Left ventricle myocardium inferior (tissue), 1 donor: ENCODE data around the gene WDHD1. TPM values are rescaled to one million over a fixed set of nuclear protein-coding genes. Genes with fewer than 3 reads are reported as not detected.

Experiments
- DNase-seq: peaks from one replicate; pipeline ENCODE4 v3.0.0-alpha.2; 2020
- H3K27ac ChIP-seq: fragments of 200-600 bp; replicated peaks from 2 replicates; pipeline ENCODE4 v1.8.0; 2021
- H3K27me3 ChIP-seq: fragments of 200-600 bp; 2 replicates; pipeline ENCODE4 v1.8.0; 2021; ENCODE audit warnings: low read depth
- H3K36me3 ChIP-seq: fragments of 200-600 bp; 2 replicates; pipeline ENCODE4 v1.8.0; 2021
- H3K4me1 ChIP-seq: fragments of 200-600 bp; 2 replicates; pipeline ENCODE4 v1.8.0; 2021
- H3K4me3 ChIP-seq: fragments of 200-600 bp; 2 replicates; pipeline ENCODE4 v1.8.0; 2021; ENCODE audit warnings: mild to moderate bottlenecking, moderate library complexity
- H3K9me3 ChIP-seq: fragments of 200-600 bp; replicated peaks from 2 replicates; pipeline ENCODE4 v1.8.0; 2021
- CTCF ChIP-seq: fragments of 200-600 bp; IDR thresholded peaks from 2 replicates; pipeline ENCODE4 v1.8.0; 2021; ENCODE audit warnings: antibody characterized with exemption, mild to moderate bottlenecking, borderline replicate concordance
- intact Hi-C: fragments of 100-400 bp; cut with micrococcal nuclease; formaldehyde crosslinking; loops from one replicate; pipeline ENCODE4 v1.11.0; 2022
- total RNA-seq: library from RNA; stranded (reverse); fragmentation: NEBNext Ultra II Directional; extraction: Animal tissue kit (Norgen Biotek cat#: 25700); gene quantifications from one replicate; pipeline ENCODE4 v1.2.1, GENCODE V29; 2021
- donor health status: DM: no; HTN: yes; CAD: no; lungs with severe emphysema.

Gene WDHD1
- total RNA-seq, 1 donor from 2014 or later = 1.3 TPM

- TF ChIP-seq CTCF = no peak
- H3K27me3 ChIP-seq = no peaks in the 10 kb centered on the region
- H3K4me1 ChIP-seq = no peaks in the 10 kb centered on the region
- intact Hi-C loops = no loop called here
- H3K9me3 ChIP-seq = no peaks in the 10 kb centered on the region
- DNase-seq = no peak
- H3K27ac ChIP-seq = no peak overlapping the region
- H3K36me3 ChIP-seq = no peaks in the 10 kb centered on the region
- no peak overlapping the region for H3K4me3 ChIP-seq
These were observed 6.8 kb downstream of the WDHD1 start for GRCh38 chr14:55019968-55020554.

- Histone ChIP-seq H3K27ac (no peak overlapping the region), H3K4me1 (no peaks in the 10 kb centered on the region)
- intact Hi-C loops = no loop called here
These were observed 11.9 kb downstream of the WDHD1 start for GRCh38 chr14:55015006-55015405.

GRCh38 chr14:55005071-55005470 lies 21.8 kb downstream of the WDHD1 start:
- TF ChIP-seq CTCF = no peak
- Histone ChIP-seq H3K9me3 (no peaks in the 10 kb centered on the region), H3K27ac (no peak overlapping the region), H3K4me1 (no peaks in the 10 kb centered on the region), H3K27me3 (no peaks in the 10 kb centered on the region), H3K36me3 (no peaks in the 10 kb centered on the region), H3K4me3 (no peak overlapping the region)
- intact Hi-C loops = no loop called here
- DNase-seq = no peak

More at GRCh38 chr14:55015006-55015405, 11.9 kb downstream of the WDHD1 start:
- no peak for TF ChIP-seq CTCF
- Histone ChIP-seq H3K27me3 (no peaks in the 10 kb centered on the region), H3K36me3 (no peaks in the 10 kb centered on the region), H3K9me3 (no peaks in the 10 kb centered on the region), H3K4me3 (no peak overlapping the region)
- DNase-seq = no peak

- intact Hi-C loops = no loop called here
- no peak for DNase-seq
- Histone ChIP-seq H3K4me1 (no peaks in the 10 kb centered on the region), H3K4me3 (no peak overlapping the region), H3K27me3 (no peaks in the 10 kb centered on the region), H3K36me3 (no peaks in the 10 kb centered on the region), H3K9me3 (no peaks in the 10 kb centered on the region), H3K27ac (no peak overlapping the region)
- TF ChIP-seq CTCF = no peak
These were observed 26.5 kb downstream of the WDHD1 start for GRCh38 chr14:55000381-55000780.

- no peaks in the 10 kb centered on the region for H3K4me1 ChIP-seq
- intact Hi-C loops = no loop called here
- DNase-seq = no peak
These were observed 41.7 kb downstream of the WDHD1 start for GRCh38 chr14:54985156-54985555.

More at GRCh38 chr14:54985156-54985555, 41.7 kb downstream of the WDHD1 start:
- Histone ChIP-seq H3K4me3 (no peak overlapping the region), H3K27me3 (no peaks in the 10 kb centered on the region), H3K9me3 (no peaks in the 10 kb centered on the region), H3K36me3 (no peaks in the 10 kb centered on the region), H3K27ac (no peak overlapping the region)
- TF ChIP-seq CTCF = no peak
